Nephron progenitor cell (in vitro differentiated cells): Measurements from ENCODE around the gene LAMB4.
A peak's percentile ranks its signal among the peaks of the same experiment; 100 is the strongest.

Experiments used
- DNase-seq: peaks from one replicate; pipeline ENCODE4 v3.0.0; 2021
- H3K27ac Mint-ChIP-seq: 2 replicates; pipeline ENCODE4 v1.8.0; 2021; ENCODE audit warnings: mild to moderate bottlenecking, moderate library complexity, mixed read lengths
- H3K27me3 Mint-ChIP-seq: 2 replicates; pipeline ENCODE4 v1.8.0; 2021; ENCODE audit warnings: mild to moderate bottlenecking, low read depth, mixed read lengths; ENCODE audit not compliant: poor library complexity
- H3K36me3 Mint-ChIP-seq: 2 replicates; pipeline ENCODE4 v1.8.0; 2021; ENCODE audit warnings: low read depth, mixed read lengths
- H3K4me1 Mint-ChIP-seq: 2 replicates; pipeline ENCODE4 v1.8.0; 2021; ENCODE audit warnings: mixed read lengths
- H3K4me3 Mint-ChIP-seq: 2 replicates; pipeline ENCODE4 v1.8.0; 2021; ENCODE audit warnings: mild to moderate bottlenecking, moderate library complexity, mixed read lengths
- H3K9me3 Mint-ChIP-seq: 2 replicates; pipeline ENCODE4 v1.8.0; 2021; ENCODE audit warnings: mild to moderate bottlenecking, moderate library complexity, mixed read lengths
- TF ChIP-seq, protein P1 (sequence below): fragments of 200-600 bp; sonication (generic); IDR thresholded peaks from 2 replicates; pipeline ENCODE4 v1.5.0; 2021; ENCODE audit warnings: antibody characterized with exemption

Gene LAMB4

DNA sequence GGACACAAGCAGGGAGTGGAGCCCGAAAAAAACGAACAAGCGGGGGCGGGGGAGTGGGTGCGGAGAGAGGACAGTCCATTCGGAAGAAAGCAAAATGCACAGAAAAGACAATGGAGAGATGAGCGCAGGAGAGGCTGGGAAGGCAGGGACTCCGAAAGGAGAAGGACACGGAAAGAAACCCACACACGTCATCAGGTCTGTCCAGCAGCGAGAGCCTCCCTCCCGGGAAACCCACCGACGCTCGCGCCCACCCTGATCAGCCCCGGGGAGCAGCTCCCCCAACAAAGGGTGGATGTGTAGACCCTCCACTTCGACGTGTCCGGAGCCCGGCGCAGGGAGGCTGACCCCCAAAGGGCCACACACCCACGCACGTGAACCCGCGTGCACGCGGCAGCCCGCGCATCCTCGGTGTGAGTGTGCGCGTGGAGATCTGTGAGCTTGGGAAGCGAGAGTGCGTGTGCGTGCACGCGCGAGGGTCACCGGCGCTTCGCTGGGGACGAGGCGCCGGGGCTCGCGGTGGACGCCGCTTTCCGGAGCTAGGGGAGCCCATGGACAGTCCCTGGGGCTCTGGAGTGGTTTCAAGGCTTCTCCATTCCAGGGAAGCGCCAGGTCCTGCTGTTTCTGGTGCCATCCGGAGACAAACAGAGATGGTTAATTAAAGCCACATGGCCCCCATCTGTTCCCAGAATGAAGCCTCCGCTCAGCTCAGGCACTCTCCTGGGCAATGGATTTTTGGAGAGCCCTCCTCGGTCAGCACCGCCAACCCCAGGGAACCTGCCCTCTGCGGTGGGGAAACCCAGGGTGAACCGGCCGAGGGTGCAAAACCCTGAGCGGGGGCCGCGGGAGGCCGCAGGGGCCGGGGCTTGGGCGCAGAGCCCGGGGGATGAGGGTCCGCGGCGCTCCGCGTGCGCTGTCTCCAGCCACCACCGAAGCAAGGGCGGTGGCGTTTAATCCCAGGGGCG, 128.1 kb downstream of the LAMB4 start:
- peak; percentile 44 for DNase-seq
- TF ChIP-seq, protein P1, sequence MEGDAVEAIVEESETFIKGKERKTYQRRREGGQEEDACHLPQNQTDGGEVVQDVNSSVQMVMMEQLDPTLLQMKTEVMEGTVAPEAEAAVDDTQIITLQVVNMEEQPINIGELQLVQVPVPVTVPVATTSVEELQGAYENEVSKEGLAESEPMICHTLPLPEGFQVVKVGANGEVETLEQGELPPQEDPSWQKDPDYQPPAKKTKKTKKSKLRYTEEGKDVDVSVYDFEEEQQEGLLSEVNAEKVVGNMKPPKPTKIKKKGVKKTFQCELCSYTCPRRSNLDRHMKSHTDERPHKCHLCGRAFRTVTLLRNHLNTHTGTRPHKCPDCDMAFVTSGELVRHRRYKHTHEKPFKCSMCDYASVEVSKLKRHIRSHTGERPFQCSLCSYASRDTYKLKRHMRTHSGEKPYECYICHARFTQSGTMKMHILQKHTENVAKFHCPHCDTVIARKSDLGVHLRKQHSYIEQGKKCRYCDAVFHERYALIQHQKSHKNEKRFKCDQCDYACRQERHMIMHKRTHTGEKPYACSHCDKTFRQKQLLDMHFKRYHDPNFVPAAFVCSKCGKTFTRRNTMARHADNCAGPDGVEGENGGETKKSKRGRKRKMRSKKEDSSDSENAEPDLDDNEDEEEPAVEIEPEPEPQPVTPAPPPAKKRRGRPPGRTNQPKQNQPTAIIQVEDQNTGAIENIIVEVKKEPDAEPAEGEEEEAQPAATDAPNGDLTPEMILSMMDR, result no peak
- peaks cover 47% of the 10 kb centered on the region for H3K27me3 Mint-ChIP-seq
- H3K9me3 Mint-ChIP-seq, result peaks cover 5% of the 10 kb centered on the region
- H3K27ac Mint-ChIP-seq, result no peak overlapping the region
- peak overlapping the region; percentile 97 for H3K4me3 Mint-ChIP-seq
- peaks cover 43% of the 10 kb centered on the region for H3K4me1 Mint-ChIP-seq
- H3K36me3 Mint-ChIP-seq, result peaks cover 12% of the 10 kb centered on the region

DNA sequence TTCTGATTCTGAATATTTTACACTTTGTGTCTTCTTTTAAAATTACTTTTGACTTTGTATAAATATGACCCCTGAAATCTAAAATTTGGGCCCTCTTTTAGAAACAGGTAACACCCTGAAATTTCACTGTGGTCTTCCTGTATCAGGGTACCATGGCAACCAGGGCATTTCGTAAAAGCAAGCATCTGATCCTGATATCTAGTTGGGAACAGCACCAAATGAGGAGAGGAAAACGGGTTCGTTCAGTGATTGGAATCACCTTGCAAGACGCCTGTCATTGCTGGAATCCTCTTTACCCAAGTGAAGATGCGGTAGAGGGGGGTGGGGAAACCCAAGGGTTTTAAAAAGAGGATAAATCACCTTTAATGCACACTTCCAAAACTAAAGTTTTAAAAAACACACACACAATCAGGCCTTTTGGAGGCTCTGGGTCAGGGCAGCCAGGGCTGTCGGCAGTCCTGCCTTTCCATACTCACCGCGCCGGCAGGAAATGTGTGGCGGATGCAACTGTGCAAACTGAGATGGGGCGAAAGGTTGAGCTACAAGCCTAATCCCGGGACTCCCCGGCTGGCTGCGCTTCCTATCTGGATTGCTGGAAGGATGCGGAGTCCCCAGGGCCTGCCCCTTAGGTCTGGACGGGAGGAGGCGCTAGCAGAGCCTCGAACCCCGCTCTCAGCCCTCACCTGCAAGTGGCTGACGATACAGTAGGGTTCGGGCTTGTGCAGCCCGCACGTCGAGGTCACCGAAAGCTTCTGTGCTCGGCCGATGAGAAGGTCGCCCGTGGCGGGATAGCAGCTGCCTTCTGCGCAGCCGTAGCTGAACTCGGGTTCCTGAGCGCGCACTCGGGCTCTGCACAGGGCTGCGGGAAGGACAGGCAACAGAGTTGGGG, 129.0 kb downstream of the LAMB4 start:
- Mint-ChIP-seq H3K27me3 (peaks cover 38% of the 10 kb centered on the region), H3K9me3 (peaks cover 5% of the 10 kb centered on the region), H3K27ac (no peak overlapping the region), H3K4me3 (peak overlapping the region; percentile 97), H3K36me3 (peaks cover 18% of the 10 kb centered on the region), H3K4me1 (peaks cover 50% of the 10 kb centered on the region)
- TF ChIP-seq, protein P1, result no peak
- peak; percentile 49 for DNase-seq

DNA sequence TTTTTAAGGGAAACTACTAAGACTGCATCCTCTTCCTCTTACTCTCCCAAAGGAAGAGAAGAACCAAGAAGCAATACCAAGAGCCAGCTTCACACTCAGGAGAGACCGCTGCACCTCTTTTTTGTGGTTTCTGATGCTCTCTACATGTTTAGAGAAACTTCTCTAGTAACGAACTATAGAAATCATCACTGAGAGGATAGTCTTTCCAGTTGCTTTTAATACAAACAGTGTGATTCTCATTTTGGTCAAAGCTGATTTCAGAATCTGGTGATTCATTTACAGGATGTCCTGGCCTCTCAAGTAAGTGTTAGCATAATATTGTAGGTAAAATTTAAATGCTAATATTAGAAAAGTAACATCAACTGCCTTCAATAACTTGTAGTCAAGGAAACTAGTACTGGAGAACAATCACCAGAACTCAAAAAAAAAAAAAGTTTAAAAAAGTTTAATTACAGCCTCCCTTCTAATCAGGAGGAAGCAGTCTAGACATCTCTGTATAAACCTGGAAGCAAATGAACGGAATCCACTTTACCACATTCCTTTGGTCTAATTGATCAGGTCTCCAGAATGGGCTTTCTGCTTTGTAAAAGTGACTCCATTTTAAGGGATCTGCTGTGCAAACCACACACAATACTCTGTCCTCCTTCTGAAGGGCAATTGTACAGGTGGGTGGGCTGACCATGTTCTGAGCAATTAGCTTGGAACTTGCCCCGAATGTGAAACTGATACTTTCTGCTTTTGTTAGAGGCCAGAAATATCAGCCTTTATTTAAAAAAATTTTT, 130.2 kb downstream of the LAMB4 start:
- no peak for DNase-seq
- Mint-ChIP-seq H3K27ac (no peak overlapping the region), H3K9me3 (peaks cover 5% of the 10 kb centered on the region), H3K4me1 (peaks cover 59% of the 10 kb centered on the region), H3K27me3 (peaks cover 26% of the 10 kb centered on the region), H3K4me3 (no peak overlapping the region), H3K36me3 (peaks cover 23% of the 10 kb centered on the region)
- TF ChIP-seq, protein P1, result no peak

DNA sequence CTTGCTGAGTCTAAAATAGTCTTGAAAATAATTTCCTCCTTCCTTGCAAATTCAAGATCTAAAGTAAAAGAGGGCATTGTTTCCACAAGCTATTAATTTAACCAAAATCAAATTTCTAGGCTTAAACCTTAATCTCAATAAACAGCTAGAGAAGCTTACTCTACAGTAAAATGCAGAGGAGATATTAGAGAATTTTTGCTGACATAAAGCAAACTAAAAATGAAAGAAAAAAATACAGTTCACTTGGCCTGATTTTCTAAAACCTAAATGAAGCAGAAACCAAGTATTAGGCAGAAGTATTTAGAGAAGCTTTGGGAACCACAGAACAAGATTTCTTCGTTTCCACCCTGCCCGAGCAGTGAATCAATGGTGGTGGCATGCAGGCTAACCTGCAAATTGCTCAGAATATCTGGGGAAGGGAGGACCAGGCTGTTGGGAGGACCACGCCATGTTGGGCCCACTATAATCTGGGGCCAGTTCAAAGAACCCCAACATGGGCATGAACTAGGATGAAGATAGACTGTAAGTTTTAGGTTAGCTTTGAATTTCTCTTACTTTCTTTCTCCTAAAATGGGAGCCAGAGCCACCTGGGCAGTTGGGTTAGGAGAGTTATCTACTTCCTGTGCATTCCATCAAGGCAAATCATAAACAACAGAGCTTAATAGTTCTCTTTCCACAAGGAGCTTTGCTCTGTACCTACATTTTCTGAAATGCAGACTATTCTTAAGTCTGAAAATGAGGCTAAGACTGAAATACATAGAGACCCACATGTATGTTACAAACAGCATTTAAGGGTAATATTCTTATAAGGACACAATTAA, 131.3 kb downstream of the LAMB4 start:
- H3K27me3 Mint-ChIP-seq, result peaks cover 15% of the 10 kb centered on the region
- H3K9me3 Mint-ChIP-seq, result peaks cover 5% of the 10 kb centered on the region

More for the DNA sequence above, 131.3 kb downstream of the LAMB4 start:
- H3K4me3 Mint-ChIP-seq, result no peak overlapping the region
- H3K27ac Mint-ChIP-seq, result no peak overlapping the region
- TF ChIP-seq, protein P1, result no peak
- peaks cover 59% of the 10 kb centered on the region for H3K4me1 Mint-ChIP-seq
- peaks cover 26% of the 10 kb centered on the region for H3K36me3 Mint-ChIP-seq
- DNase-seq, result no peak
